AG09319 (cell line): ENCODE results near the gene LSMEM2.

ENCODE experiments used
- DNase-seq: peaks from one replicate; pipeline ENCODE4 v3.0.0-alpha.2; 2010; ENCODE audit warnings: low read depth; ENCODE audit errors: extremely low read depth
- TF ChIP-seq, protein P1 (sequence below): IDR thresholded peaks from 2 replicates; pipeline ENCODE4 v1.5.1; 2011; ENCODE audit warnings: low read depth, mild to moderate bottlenecking, inconsistent platforms, low read length, moderate library complexity

Gene LSMEM2

DNA sequence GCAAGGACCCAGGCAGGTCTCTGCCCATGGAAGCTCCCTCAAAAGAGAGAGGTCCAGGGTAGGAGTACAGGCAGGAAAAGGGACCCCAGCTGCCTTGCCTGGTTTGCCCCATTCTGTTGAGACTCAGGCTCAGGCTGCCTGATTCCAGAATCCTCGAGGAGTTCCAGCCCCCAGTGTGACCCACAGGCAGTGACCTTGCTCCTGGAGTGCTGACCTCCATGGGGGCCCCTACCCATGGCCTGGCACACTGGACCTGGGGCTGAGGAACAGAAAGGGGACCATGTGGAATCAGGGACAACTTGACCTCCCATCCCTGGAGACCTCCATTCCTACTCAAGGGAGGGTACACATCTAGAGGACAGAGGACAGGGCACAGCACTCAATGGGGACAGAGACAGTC lies 13.3 kb upstream of the LSMEM2 start:
- TF ChIP-seq, protein P1, sequence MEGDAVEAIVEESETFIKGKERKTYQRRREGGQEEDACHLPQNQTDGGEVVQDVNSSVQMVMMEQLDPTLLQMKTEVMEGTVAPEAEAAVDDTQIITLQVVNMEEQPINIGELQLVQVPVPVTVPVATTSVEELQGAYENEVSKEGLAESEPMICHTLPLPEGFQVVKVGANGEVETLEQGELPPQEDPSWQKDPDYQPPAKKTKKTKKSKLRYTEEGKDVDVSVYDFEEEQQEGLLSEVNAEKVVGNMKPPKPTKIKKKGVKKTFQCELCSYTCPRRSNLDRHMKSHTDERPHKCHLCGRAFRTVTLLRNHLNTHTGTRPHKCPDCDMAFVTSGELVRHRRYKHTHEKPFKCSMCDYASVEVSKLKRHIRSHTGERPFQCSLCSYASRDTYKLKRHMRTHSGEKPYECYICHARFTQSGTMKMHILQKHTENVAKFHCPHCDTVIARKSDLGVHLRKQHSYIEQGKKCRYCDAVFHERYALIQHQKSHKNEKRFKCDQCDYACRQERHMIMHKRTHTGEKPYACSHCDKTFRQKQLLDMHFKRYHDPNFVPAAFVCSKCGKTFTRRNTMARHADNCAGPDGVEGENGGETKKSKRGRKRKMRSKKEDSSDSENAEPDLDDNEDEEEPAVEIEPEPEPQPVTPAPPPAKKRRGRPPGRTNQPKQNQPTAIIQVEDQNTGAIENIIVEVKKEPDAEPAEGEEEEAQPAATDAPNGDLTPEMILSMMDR: no peak
- DNase-seq: no peak

DNA sequence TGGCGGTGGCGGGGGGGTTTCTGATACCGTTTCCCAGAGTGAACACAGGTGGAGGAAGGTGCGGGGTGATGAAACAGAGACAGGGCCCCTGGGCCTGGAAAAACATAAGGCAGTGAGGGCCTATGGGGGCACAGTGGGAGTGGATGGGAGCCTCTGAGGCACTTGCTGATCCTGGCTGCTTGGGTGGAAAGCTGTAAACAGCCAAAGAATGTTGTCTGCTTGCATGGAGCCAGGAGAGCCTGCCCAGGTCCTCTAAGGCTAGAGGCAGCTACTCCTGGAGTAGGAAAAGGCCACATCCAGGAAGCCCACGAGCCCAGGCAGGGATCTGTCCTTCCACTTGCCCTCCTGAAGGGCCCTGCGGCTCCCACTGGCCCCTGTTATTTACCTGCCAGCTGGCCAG lies 12.9 kb upstream of the LSMEM2 start:
- TF ChIP-seq, protein P1: no peak
- DNase-seq: no peak

DNA sequence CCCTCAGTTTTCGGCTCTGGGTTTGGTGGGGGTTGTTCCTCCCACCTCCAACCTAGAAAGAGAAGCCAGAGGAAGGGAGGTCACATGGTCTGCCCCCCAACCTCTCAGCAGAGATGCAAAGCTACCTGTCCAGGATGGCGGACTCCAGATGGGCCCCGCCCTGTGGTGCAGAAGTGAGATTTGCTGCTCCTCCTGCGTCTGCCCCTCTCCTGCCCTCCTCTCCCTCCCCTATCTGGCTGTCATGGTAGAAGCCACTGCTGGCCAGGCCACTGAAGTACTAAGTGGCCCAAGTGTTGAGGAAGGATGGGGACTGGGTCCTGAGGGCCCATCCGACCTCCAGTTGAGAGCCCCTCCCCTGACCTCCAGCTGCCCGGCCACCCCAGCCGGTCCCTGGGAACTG lies 12.1 kb upstream of the LSMEM2 start:
- no peak for DNase-seq
- TF ChIP-seq, protein P1: no peak

DNA sequence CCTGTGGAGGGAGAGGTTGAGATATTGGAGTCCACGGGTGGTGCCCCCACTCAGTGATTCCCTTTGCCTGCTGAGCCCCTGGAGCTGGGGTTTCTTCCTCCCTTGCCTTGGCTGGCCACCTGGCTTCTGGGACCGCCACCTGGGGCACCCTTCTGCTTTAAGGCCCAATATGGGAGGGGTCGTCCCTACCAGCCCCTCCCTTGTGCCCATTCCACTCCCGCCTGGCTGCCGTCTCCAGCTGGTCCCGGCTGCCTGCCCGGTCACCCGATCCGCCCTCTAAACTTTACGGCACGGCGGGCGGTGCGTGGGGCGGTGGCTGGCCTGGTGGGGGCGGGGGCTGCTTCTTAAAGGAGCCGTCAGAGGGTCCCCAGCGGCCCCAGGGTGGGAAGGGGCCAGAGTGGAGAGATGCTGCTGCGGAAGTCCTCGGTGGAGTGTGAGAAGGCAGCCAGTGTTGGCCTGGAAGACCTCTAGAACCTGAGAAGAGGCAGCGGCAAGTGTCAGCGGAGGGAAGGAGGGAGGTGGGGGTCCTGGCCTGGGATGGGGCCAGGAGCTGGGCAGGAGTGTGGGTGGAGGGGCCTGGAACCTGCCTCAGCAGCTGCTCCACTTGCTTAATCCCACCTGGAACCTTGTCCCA lies 11.5 kb upstream of the LSMEM2 start:
- TF ChIP-seq, protein P1: no peak
- DNase-seq: no peak

DNA sequence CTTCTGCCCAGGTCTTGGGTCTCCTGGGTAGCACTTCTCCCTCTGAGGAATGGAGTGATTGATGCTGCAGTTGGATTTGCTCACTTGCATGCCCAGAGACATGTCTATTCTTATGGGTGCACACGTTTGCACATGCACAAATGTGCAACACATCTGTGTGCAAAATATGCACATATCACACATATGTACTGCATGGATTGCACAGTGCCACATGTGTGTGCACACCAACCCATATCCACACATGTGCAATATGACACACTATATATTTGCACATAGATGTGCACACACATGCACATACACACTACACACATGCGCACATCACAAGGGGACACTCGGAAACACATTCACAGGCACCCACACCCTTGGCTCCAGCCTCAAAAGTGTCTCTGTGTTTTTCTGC lies 10.6 kb upstream of the LSMEM2 start:
- TF ChIP-seq, protein P1: no peak
- no peak for DNase-seq

DNA sequence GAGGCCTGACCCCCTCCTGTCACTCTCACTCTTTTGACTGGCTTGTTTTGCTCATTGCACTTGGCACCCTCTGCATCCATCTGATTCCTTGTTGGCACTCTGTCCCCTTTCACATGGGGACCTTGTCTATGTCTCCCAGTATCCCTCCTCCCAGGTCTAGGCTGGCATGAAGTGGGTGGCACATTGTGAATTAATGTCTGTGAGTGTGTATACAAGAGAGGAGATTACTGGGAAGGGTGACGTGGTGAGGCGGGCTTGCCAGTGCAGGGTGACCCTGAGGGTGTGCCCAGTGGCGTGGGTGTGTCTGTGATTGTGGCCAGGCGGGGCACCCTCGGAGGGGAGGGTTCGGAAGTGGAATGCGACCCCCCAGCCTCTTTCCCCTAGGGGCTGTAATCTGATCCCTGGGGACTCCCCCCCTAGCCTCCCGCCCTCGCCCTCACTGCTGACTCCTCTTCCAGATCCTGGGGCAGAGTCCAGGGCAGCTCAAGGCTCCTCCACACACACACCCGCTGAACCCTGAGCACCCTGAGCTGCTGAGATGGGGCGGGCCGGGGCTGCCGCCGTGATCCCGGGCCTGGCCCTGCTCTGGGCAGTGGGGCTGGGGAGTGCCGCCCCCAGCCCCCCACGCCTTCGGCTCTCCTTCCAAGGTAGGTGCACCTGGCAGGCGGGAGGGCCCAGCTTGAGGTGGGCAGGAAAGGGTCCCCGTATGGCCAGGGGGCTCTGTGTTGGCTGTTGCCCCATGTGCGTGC lies 10.0 kb upstream of the LSMEM2 start, which contains the start of gene SEMA3B:
SEMA3B (plus strand) TSS at position 445 of the 749 bp plus-strand sequence; CDS start at position 539, 94 bp downstream.
- DNase-seq: no peak
- TF ChIP-seq, protein P1: no peak

DNA sequence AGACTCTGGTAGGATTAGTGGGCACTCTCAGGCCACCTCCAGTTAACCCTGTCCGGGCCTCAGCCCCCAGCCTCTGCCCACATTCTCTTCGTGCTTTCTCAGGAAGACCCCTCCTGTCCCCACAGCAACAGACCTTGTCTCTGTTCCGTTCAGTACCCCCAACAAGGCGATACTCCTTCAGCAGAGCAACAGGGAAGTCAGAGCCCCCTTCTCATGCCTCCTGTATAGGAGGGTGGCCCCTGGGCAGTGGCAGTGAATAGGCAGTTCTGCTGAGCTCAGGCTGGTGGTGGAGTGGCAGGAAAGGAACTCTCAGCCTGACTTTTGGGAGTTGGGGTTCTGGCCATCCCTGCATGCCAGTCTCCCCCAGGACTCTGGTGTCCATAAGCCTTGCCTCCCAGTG lies 9.4 kb upstream of the LSMEM2 start:
- TF ChIP-seq, protein P1: no peak
- no peak for DNase-seq
